Measurements from ENCODE around the gene AGPAT2.

Gene AGPAT2

DNA sequence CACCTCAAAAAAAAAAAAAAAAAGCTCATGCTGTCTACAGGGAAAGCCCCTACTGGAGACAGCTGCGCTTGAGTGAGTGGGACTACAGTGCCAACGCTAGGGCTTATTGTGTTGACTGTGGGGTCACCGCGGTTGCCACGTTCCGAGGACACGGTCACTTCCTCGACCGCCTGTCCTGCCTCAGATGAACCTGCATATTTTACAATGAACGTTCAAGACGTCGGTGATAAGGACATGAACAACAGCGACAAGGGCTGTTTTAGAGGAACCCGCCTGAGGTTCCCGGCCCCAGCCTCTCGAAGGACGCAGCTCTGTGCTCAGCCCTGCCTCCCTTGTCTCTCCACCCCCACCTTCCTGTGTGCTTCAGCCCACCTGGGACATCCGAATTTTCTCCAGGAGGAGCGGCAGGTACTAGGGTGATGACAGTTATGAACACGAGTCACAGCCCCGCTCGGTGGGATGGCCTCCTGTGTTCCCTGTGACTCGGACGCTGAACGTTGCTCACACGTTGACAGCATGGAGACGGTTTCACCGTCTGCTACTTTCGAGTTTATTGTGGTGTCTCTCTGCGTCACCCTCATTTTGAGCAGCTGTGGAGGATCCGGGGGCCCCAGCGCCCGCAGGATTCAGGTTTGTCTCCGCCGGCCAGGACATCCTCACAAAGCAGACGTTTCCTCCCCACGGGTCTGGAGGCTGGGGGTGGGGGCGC is 13.9 kb upstream of the AGPAT2 start:
- TF ChIP-seq, protein P1, sequence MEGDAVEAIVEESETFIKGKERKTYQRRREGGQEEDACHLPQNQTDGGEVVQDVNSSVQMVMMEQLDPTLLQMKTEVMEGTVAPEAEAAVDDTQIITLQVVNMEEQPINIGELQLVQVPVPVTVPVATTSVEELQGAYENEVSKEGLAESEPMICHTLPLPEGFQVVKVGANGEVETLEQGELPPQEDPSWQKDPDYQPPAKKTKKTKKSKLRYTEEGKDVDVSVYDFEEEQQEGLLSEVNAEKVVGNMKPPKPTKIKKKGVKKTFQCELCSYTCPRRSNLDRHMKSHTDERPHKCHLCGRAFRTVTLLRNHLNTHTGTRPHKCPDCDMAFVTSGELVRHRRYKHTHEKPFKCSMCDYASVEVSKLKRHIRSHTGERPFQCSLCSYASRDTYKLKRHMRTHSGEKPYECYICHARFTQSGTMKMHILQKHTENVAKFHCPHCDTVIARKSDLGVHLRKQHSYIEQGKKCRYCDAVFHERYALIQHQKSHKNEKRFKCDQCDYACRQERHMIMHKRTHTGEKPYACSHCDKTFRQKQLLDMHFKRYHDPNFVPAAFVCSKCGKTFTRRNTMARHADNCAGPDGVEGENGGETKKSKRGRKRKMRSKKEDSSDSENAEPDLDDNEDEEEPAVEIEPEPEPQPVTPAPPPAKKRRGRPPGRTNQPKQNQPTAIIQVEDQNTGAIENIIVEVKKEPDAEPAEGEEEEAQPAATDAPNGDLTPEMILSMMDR (IDR thresholded peaks at IDR 0.05; ENCODE audit: low read depth, low read length, poor library complexity, severe bottlenecking), result peak; percentile 9
- TF ChIP-seq EZH2phosphoT487 (IDR thresholded peaks at IDR 0.05; ENCODE audit: borderline replicate concordance, low read length), result no peak
- Histone ChIP-seq H3K79me2 (ENCODE audit: control insufficient read depth, low read length) (no peaks in the 10 kb centered on the region), H3K9me3 (ENCODE audit: control insufficient read depth, insufficient read depth, low read length) (no peaks in the 10 kb centered on the region), H4K20me1 (ENCODE audit: control insufficient read depth, insufficient read depth, low read depth, low read length) (no peaks in the 10 kb centered on the region), H3K36me3 (ENCODE audit: control insufficient read depth, low read length) (no peaks in the 10 kb centered on the region), H3K4me1 (ENCODE audit: control insufficient read depth, low read length) (peaks cover 64% of the 10 kb centered on the region), H3K27ac (ENCODE audit: low read depth, low read length) (peak overlapping the region; percentile 36; the same call in 1 of the 2 replicates), H3K4me2 (ENCODE audit: low read length) (peak overlapping the region; percentile 68), H3K27me3 (ENCODE audit: control insufficient read depth, low read length) (peaks cover 26% of the 10 kb centered on the region), H3K9me2 (replicated peaks; ENCODE audit: control insufficient read depth, low read length) (no peaks in the 10 kb centered on the region), H3F3A (ENCODE audit: control insufficient read depth, insufficient read depth) (no peaks in the 10 kb centered on the region), H3K4me3 (ENCODE audit: low read length) (peak overlapping the region; percentile 61)

DNA sequence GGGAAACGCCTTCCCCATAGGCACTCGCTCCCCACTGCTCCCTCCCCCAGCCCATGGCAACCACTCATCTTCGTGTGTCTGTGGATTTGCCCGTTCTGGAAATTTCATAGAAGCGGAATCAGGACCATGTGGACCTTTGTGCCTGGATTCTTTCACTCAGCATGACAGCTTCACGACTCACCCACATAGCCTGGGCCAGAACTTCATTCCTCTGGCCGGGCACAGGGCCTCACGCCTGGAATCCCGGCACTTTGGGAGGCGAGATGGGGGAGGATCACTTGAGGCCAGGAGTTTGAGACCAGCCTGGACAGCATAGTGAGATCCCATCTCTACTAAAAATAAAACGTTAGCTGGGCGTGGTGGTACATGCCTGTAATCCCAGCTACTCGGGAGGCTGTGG is 13.0 kb upstream of the AGPAT2 start:
- Histone ChIP-seq H4K20me1 (ENCODE audit: control insufficient read depth, insufficient read depth, low read depth, low read length) (no peaks in the 10 kb centered on the region), H3K9me2 (replicated peaks; ENCODE audit: control insufficient read depth, low read length) (no peaks in the 10 kb centered on the region), H3K27ac (ENCODE audit: low read depth, low read length) (no peak overlapping the region), H3F3A (ENCODE audit: control insufficient read depth, insufficient read depth) (no peaks in the 10 kb centered on the region), H3K79me2 (ENCODE audit: control insufficient read depth, low read length) (no peaks in the 10 kb centered on the region), H3K36me3 (ENCODE audit: control insufficient read depth, low read length) (no peaks in the 10 kb centered on the region), H3K4me3 (ENCODE audit: low read length) (peak overlapping the region; percentile 61; the same call in 1 of the 2 replicates), H3K4me1 (ENCODE audit: control insufficient read depth, low read length) (peaks cover 72% of the 10 kb centered on the region), H3K27me3 (ENCODE audit: control insufficient read depth, low read length) (peaks cover 26% of the 10 kb centered on the region), H3K9me3 (ENCODE audit: control insufficient read depth, insufficient read depth, low read length) (no peaks in the 10 kb centered on the region), H3K4me2 (ENCODE audit: low read length) (peak overlapping the region; percentile 68)
- no peak for TF ChIP-seq EZH2phosphoT487 (IDR thresholded peaks at IDR 0.05; ENCODE audit: borderline replicate concordance, low read length)
- TF ChIP-seq, protein P1 (IDR thresholded peaks at IDR 0.05; ENCODE audit: low read depth, low read length, poor library complexity, severe bottlenecking), result no peak

DNA sequence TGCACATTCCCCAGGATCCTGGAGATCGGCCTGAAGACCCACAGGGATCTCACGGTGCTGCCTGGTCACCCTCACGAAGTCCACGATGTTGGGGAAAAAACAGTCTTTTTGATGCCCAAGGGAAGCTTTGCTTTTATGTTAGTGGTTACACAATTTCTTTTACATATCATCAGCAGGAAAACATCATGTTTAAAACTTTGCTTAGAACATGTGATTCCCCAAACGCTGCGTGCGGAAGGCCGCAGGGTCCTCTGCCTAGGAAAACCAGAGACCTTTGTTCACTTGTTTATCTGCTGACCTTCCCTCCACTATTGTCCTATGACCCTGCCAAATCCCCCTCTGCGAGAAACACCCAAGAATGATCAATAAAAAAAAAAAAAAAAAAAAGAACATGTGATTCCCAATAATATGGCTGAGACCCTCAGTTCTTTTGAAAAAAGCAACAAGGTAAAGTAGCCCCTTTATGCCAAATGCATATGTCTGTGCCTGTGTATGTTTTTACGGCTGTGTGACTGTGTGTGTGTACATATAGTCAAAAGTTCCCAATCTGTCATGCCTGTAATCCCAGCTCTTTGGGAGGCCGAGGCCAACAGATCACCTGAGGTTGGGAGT is 11.5 kb upstream of the AGPAT2 start:
- Histone ChIP-seq H3K27me3 (ENCODE audit: control insufficient read depth, low read length) (peaks cover 28% of the 10 kb centered on the region), H3K4me3 (ENCODE audit: low read length) (no peak overlapping the region), H3K79me2 (ENCODE audit: control insufficient read depth, low read length) (no peaks in the 10 kb centered on the region), H3F3A (ENCODE audit: control insufficient read depth, insufficient read depth) (no peaks in the 10 kb centered on the region), H3K36me3 (ENCODE audit: control insufficient read depth, low read length) (no peaks in the 10 kb centered on the region), H3K27ac (ENCODE audit: low read depth, low read length) (no peak overlapping the region), H4K20me1 (ENCODE audit: control insufficient read depth, insufficient read depth, low read depth, low read length) (no peaks in the 10 kb centered on the region), H3K9me3 (ENCODE audit: control insufficient read depth, insufficient read depth, low read length) (no peaks in the 10 kb centered on the region), H3K4me2 (ENCODE audit: low read length) (peak overlapping the region; percentile 35; the same call in 1 of the 2 replicates), H3K9me2 (replicated peaks; ENCODE audit: control insufficient read depth, low read length) (no peaks in the 10 kb centered on the region), H3K4me1 (ENCODE audit: control insufficient read depth, low read length) (peaks cover 68% of the 10 kb centered on the region)
- no peak for TF ChIP-seq EZH2phosphoT487 (IDR thresholded peaks at IDR 0.05; ENCODE audit: borderline replicate concordance, low read length)
- TF ChIP-seq, protein P1 (IDR thresholded peaks at IDR 0.05; ENCODE audit: low read depth, low read length, poor library complexity, severe bottlenecking), result no peak
